Left hindlimb (tissue), 1 donor: ENCODE measurements around the gene MPP2.

ENCODE experiments used
- DNase-seq: peaks from one replicate; pipeline ENCODE4 v3.0.0-alpha.2; 2018

MPP2 gene

GRCh38 chr17:43842975-43843325, 64.4 kb downstream of the MPP2 start:
- no peak for DNase-seq

GRCh38 chr17:43842091-43842974, 65.0 kb downstream of the MPP2 start:
- DNase-seq: peak; percentile 57

GRCh38 chr17:43841282-43841681, 66.1 kb downstream of the MPP2 start:
- no peak for DNase-seq

GRCh38 chr17:43840814-43841213, 66.5 kb downstream of the MPP2 start:
- DNase-seq: no peak

- no peak for DNase-seq
These were observed 67.6 kb downstream of the MPP2 start for GRCh38 chr17:43839670-43840108.

- DNase-seq: no peak
These were observed 73.2 kb downstream of the MPP2 start for GRCh38 chr17:43834106-43834505.

GRCh38 chr17:43832976-43833829, 74.1 kb downstream of the MPP2 start, which contains the start of gene MPP3:
Gene MPP3 (minus strand): TSS chr17:43833146. CDS start chr17:43831906, 1,240 bp downstream.
- peak; percentile 76 for DNase-seq

GRCh38 chr17:43832168-43832975, 75.0 kb downstream of the MPP2 start:
- peak; percentile 65 for DNase-seq

GRCh38 chr17:43831633-43832032, 75.7 kb downstream of the MPP2 start:
- no peak for DNase-seq

GRCh38 chr17:43830510-43831140, 76.7 kb downstream of the MPP2 start:
- no peak for DNase-seq

GRCh38 chr17:43829738-43830137, 77.6 kb downstream of the MPP2 start:
- no peak for DNase-seq

GRCh38 chr17:43827596-43827995, 79.7 kb downstream of the MPP2 start:
- no peak for DNase-seq

- no peak for DNase-seq
These were observed 81.1 kb downstream of the MPP2 start for GRCh38 chr17:43826206-43826605.

- DNase-seq: no peak
These were observed 81.8 kb downstream of the MPP2 start for GRCh38 chr17:43825567-43825966.
